NOMO-1 (cell line): ENCODE results near the gene KLF17.

Experiments used
- DNase-seq, 2 experiments: peaks; one replicate each; lab custom pipeline; 2025; ENCODE audit not compliant: unreplicated experiment in 2 of 2; lab: John Stamatoyannopoulos, UW

Gene KLF17

GRCh38 chr1:44151332-44151731 lies 32.7 kb downstream of the KLF17 start:
- no peak for DNase-seq

GRCh38 chr1:44151808-44152207 lies 33.2 kb downstream of the KLF17 start:
- DNase-seq = no peak

DNA sequence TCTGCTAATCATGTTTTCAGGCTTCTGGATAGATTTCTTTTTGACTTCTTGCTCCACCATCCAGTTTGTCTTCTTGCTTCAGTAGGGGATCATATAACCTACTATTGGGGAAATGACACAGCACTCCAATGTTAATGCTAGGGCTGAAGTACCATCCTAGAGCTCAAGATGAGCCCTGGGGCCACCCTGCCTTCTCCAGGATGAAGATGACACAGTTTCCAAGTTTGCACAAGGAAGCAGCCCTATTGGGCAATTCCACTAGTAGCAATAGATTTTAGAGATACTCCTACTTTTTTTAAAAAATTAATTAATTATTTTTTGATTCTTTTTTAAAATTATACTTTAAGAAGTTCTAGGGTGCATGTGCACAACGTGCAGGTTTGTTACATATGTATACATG lies 34.1 kb downstream of the KLF17 start:
- no peak for DNase-seq

DNA sequence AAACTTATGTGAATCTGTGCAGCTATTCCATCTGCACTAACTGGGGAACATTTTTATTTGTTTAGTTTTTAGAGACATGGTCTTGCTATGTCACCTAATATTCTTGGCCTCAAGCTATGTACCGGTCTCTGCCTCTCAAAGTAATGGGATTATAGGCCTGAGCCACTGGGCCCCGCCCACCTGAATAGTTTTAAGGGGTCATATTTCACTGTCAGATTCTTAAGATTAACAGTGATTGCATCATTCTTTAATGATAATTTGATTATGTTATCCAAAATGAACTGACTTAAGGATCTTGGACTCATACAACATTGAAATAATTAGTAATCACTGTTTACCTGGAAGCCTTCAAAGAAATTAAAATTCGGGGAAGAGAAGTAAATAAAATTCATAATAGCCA lies 35.4 kb downstream of the KLF17 start:
- no peak for DNase-seq

DNA sequence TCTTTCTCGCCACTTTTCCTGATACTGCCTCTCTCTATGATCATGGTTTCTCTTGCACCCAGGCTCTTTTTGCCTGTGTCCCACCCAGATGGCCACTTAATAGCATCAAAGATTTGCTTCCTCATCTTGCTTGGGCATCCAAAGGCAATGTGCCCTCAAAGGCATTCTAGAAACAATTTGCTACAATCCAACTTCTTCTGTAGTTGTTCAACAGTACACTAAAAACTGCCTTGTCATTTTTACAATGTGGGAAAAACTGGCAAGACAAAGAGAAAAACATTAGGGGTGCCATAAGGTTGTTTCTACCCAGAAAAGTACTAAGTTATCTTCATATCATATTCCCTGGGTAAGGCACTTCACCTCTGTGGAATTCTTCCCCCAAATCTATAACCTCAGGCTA lies 39.3 kb downstream of the KLF17 start:
- no peak for DNase-seq

GRCh38 chr1:44158871-44159270 lies 40.2 kb downstream of the KLF17 start:
- DNase-seq = no peak

DNA sequence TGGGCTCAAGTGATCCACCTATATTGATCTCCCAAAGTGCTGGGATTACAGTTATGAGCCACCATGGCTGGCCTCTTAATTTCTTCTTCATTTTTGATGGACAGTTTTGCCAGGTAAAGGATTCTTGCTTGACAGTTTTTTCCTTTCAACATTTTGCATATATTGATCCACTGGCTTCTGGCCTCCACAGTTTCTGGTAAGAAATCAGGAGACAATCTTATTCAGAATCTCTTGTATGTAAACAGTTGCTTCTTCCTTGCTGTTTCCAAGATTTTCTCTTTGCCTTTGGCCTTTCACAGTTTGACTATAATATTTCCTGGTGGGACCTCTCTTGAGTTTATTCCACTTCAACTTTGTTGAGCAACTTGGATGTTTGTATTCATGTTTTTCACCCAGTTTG lies 42.9 kb downstream of the KLF17 start:
- no peak for DNase-seq

- DNase-seq = no peak
Observed at GRCh38 chr1:44168520-44169098, 50.0 kb downstream of the KLF17 start.

- no peak for DNase-seq
Observed at GRCh38 chr1:44170281-44170823, 51.7 kb downstream of the KLF17 start.

- no peak for DNase-seq
Observed at GRCh38 chr1:44174630-44175029, 56.0 kb downstream of the KLF17 start.
